Measurements from ENCODE around the gene USHBP1. TPM values are rescaled to one million over a fixed set of nuclear protein-coding genes. Genes with fewer than 3 reads are reported as not detected.
A peak's percentile ranks its signal among the peaks of the same experiment; 100 is the strongest.

The USHBP1 gene
- total and polyA plus RNA-seq, 2 of the 4 experiments (the other 2 are of a cell fraction), result not detected

DNA sequence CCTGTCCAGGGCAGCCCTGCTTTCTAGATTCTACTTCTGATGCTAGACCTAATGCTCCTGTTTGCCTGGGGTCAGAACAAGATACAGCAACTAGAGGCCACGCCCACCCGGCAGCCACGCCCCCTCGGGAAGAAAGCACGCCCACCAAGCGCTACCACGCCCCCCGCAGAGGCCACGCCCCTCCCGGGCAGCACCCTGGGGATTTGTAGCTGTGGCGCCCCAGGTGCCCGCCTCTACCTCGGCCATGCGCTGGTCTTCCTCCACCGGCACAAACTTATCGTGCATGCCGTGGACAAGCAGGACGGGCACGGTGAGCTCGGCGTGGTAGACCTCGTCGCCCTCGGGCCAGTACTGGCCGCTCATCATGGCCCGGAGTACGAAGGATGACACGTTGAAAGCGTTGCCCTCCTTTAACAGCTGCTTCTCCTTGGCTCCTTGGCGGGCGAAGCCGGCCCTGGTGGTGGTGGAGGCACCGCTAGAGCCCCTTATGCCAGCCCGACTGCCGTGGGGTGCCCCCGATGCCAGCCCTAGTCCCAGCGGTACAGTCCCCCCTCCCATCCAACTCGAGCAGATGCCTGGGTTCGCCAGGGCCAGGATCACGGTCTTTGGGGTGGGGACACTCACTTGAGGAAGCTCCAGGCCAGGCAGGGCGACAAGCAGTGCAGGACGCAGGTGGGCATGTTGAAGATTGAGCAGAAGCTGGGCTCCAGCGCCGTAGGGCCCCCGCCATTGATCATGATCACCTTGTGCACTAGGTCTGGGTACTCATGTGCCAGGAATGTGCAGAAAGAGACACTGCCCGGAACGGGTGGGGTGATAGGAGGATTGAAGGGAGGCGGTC, 29.7 kb upstream of the USHBP1 start:
- peaks cover 4% of the 10 kb centered on the region for H3K9me1 ChIP-seq (ENCODE audit: insufficient read depth, low read length)
- H3K14ac ChIP-seq (replicated peaks; ENCODE audit: low read depth, low read length), result no peak overlapping the region
- peak overlapping the region; percentile 6 for H2AK9ac ChIP-seq (replicated peaks; ENCODE audit: low read depth, low read length, poor library complexity)
- ChIA-PET POLR2A (ENCODE audit: unreplicated experiment) (no interaction called here), CTCF (no interaction called here)
- no peak overlapping the region for H3K56ac ChIP-seq (ENCODE audit: extremely low read depth, insufficient read depth, low read length)
- H2AK5ac ChIP-seq (ENCODE audit: low read depth, low read length), result peak overlapping the region; percentile 23; the same call in 1 of the 2 replicates
- H4K20me1 ChIP-seq (ENCODE audit: insufficient read depth, low read length), result 0 out of 2 replicates have a peak, but pooled peaks cover 3% of the 10 kb centered on the region
- no peak overlapping the region for H2AFZ ChIP-seq (replicated peaks; ENCODE audit: low read length, poor library complexity)
- no peak overlapping the region for H4K8ac ChIP-seq (ENCODE audit: low read depth in 2 of 2, low read length in 2 of 2)
- no peak overlapping the region for H3K27ac ChIP-seq (ENCODE audit: insufficient read depth, low read length)
- intact Hi-C loops (cut with micrococcal nuclease), result no loop called here
- no peak overlapping the region for H4K5ac ChIP-seq (ENCODE audit: low read depth, low read length)
- H3K27me3 ChIP-seq (ENCODE audit: control insufficient read depth, insufficient read depth, low read length), result no peaks in the 10 kb centered on the region
- H3K9ac ChIP-seq (ENCODE audit: low read depth, low read length), result no peak overlapping the region
- H2BK120ac ChIP-seq (ENCODE audit: low read depth, low read length), result no peak overlapping the region
- no peak overlapping the region for H3K18ac ChIP-seq (ENCODE audit: low read depth, low read length)
- no peak overlapping the region for H2BK15ac ChIP-seq (ENCODE audit: low read depth, low read length)
- no peak overlapping the region for H2BK5ac ChIP-seq (ENCODE audit: low read depth, low read length, poor library complexity, severe bottlenecking)
- H3K23ac ChIP-seq (ENCODE audit: low read depth, low read length), result no peak overlapping the region
- WGBS, 2 experiments (ENCODE audit: extremely low coverage in 2 of 2, insufficient read length in 1 of 2), result 78% methylated on average over 33 of the region's 48 CpGs; no CpG with 5 or more reads in 1 of the 2 experiments
- dilution Hi-C loops (cut with HindIII; ENCODE audit: low sequenced_read_pairs, unreplicated experiment), result no loop called here
- peaks cover 4% of the 10 kb centered on the region for H3K9me3 ChIP-seq (ENCODE audit: control insufficient read depth, insufficient read depth, low read length)
- H2BK20ac ChIP-seq (ENCODE audit: low read depth, low read length), result no peak overlapping the region
- no peak overlapping the region for H4K91ac ChIP-seq (ENCODE audit: insufficient read depth, low read depth, low read length)
- TF ChIP-seq MXI1 (IDR thresholded peaks at IDR 0.05; ENCODE audit: borderline replicate concordance, low read depth, low read length) (no peak), CHD1 (IDR thresholded peaks at IDR 0.05; ENCODE audit: low read depth, low read length) (no peak), MAFK (IDR thresholded peaks at IDR 0.05; ENCODE audit: low read depth, low read length) (no peak), POLR2A (IDR thresholded peaks at IDR 0.05; ENCODE audit: low read depth, low read length) (no peak), FOS (IDR thresholded peaks at IDR 0.05; ENCODE audit: low read depth, low read length) (no peak), BHLHE40 (IDR thresholded peaks at IDR 0.05; ENCODE audit: low read depth, low read length) (no peak), SMC3 (IDR thresholded peaks at IDR 0.05; ENCODE audit: low read depth, low read length) (no peak), RAD21 (IDR thresholded peaks at IDR 0.05; ENCODE audit: low read length) (no peak), NFE2L2 (IDR thresholded peaks at IDR 0.05; ENCODE audit: low read depth, low read length) (no peak), RCOR1 (IDR thresholded peaks at IDR 0.05; ENCODE audit: insufficient replicate concordance, low read length) (no peak), RFX5 (IDR thresholded peaks at IDR 0.05; ENCODE audit: low read depth, low read length) (no peak), CEBPB (IDR thresholded peaks at IDR 0.05; ENCODE audit: low read depth, low read length) (no peak)
- TF ChIP-seq, protein P1, sequence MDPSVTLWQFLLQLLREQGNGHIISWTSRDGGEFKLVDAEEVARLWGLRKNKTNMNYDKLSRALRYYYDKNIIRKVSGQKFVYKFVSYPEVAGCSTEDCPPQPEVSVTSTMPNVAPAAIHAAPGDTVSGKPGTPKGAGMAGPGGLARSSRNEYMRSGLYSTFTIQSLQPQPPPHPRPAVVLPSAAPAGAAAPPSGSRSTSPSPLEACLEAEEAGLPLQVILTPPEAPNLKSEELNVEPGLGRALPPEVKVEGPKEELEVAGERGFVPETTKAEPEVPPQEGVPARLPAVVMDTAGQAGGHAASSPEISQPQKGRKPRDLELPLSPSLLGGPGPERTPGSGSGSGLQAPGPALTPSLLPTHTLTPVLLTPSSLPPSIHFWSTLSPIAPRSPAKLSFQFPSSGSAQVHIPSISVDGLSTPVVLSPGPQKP (IDR thresholded peaks at IDR 0.05; ENCODE audit: borderline replicate concordance, low read depth, low read length), result no peak
- TF ChIP-seq, protein P2, sequence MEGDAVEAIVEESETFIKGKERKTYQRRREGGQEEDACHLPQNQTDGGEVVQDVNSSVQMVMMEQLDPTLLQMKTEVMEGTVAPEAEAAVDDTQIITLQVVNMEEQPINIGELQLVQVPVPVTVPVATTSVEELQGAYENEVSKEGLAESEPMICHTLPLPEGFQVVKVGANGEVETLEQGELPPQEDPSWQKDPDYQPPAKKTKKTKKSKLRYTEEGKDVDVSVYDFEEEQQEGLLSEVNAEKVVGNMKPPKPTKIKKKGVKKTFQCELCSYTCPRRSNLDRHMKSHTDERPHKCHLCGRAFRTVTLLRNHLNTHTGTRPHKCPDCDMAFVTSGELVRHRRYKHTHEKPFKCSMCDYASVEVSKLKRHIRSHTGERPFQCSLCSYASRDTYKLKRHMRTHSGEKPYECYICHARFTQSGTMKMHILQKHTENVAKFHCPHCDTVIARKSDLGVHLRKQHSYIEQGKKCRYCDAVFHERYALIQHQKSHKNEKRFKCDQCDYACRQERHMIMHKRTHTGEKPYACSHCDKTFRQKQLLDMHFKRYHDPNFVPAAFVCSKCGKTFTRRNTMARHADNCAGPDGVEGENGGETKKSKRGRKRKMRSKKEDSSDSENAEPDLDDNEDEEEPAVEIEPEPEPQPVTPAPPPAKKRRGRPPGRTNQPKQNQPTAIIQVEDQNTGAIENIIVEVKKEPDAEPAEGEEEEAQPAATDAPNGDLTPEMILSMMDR (conservative IDR thresholded peaks at IDR 0.05; ENCODE audit: low read depth, low read length), result no peak
- TF ChIP-seq, protein P3, sequence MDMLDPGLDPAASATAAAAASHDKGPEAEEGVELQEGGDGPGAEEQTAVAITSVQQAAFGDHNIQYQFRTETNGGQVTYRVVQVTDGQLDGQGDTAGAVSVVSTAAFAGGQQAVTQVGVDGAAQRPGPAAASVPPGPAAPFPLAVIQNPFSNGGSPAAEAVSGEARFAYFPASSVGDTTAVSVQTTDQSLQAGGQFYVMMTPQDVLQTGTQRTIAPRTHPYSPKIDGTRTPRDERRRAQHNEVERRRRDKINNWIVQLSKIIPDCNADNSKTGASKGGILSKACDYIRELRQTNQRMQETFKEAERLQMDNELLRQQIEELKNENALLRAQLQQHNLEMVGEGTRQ (IDR thresholded peaks at IDR 0.05; ENCODE audit: low read depth, low read length), result no peak
- H3K4me3 ChIP-seq (ENCODE audit: insufficient read depth, low read depth, low read length), result no peak overlapping the region
- in situ Hi-C loops (cut with MboI; ENCODE audit: low sequenced_read_pairs), result no loop called here
- DNase-seq, result no peak
- peaks cover 11% of the 10 kb centered on the region for H3K36me3 ChIP-seq (ENCODE audit: control insufficient read depth, insufficient read depth, low read length)
- peaks cover 0 to 24% of the 10 kb centered on the region in 2 experiments; a peak in 3 of 4 replicates for H3K79me1 ChIP-seq (ENCODE audit: low read depth in 1 of 2, low read length in 2 of 2)
- no TSS peak for BruUV-seq (replicated peaks)
- no peak overlapping the region for H3K4ac ChIP-seq (ENCODE audit: low read depth, low read length)
- no peak overlapping the region for H3K4me2 ChIP-seq (ENCODE audit: low read depth, low read length)
- peaks cover 2% of the 10 kb centered on the region; the same call in 1 of the 2 replicates for H3K4me1 ChIP-seq (ENCODE audit: control insufficient read depth, insufficient read depth, low read length)
- no peak for ATAC-seq (ENCODE audit: low read depth)
